ENCODE data around the gene CEBPB. TPM values are rescaled to one million over a fixed set of nuclear protein-coding genes. Genes with fewer than 3 reads are reported as not detected.

CEBPB gene
- 67.1 and 132 TPM in 2 replicates for total RNA-seq

DNA sequence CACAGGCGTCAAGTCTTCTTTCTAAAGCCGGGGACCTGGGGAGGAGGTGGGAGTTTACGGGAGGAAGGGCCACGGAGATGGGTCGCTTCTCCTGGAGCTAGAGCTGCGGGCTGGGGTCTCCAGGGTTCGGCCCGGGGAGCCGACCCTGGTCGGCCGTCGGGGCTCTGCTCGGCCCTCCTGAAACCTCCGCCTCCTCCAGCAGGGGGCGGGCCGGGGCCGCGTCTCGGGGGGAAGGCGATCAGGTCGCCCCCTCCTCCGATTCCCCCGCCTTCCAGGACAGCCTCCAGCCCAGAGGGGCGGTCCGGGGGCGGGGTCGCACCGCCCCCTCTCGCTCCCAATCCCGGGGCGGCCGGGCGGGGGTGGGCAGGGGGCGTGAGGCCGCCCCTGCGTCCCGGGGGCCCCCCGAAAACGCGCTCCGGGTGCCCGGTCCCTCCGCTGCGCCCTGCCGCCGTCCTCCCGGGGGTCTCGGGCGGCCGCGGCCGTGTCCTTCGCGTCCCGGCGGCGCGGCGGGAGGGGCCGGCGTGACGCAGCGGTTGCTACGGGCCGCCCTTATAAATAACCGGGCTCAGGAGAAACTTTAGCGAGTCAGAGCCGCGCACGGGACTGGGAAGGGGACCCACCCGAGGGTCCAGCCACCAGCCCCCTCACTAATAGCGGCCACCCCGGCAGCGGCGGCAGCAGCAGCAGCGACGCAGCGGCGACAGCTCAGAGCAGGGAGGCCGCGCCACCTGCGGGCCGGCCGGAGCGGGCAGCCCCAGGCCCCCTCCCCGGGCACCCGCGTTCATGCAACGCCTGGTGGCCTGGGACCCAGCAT is at the start of gene CEBPB:
TSS of gene CEBPB (plus strand) at position 580 of the 814 bp plus-strand sequence. CDS start at position 784, 204 bp downstream.

DNA sequence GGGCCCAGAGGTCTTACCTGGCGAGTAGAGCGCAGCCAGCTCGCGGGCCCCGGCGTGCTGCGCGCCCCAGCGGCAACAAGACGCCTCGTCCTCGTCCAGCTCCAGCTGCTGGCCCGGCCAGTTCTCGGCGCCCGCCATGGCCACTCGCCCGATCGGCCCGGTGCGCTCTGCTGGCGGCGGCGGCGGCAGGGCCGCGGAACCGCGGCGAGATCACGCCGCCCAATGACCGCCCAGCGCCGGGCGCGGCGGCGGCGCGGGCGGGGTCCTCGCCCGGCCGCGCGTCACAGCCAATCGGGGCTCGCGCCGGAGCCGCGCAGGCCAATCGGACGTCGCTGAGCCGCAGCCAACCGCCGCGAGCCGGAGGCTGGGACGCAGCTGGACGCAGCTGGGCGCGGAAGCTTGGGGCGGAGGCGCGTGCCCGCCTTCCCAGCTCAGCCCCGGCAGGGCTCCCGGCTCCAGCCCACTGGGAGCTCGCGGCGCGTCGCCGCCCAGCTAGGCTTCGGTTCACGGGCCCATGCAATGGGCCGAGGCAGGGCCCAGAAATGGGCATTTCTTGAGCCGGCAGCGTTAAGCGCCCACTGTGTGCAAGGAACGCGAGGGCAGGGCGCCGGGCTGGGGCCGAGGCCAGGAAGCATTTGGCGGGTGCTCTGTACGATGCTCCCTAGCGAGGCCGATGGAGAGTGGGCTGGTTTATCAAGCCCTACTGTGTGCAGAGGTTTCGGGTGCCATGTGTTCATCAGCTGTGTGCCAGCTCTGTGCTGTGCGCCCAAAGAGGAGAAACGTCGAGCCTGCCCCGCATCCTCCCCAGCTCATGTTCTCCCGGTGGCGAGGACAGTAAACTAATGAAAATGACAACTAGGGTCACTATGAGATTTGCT is 36.9 kb upstream of the CEBPB start, which contains the start of gene PEDS1:
TSS of gene PEDS1 (minus strand) at position 224 of the 878 bp plus-strand sequence. CDS start at position 138, 86 bp downstream.

Other genes starting within 250 kb of the CEBPB start
- gene SNAI1, start 207.8 kb upstream of the CEBPB start, total RNA-seq = 0.29 and 0.83 TPM in 2 replicates
- 56.4 and 69.0 TPM in 2 replicates for gene UBE2V1, start 77.7 kb upstream of the CEBPB start, total RNA-seq
- gene PEDS1, start 37.1 kb upstream of the CEBPB start, total RNA-seq = 11.3 and 19.8 TPM in 2 replicates

Data from smooth muscle cell of trachea (primary cell).